ENCODE measurements around the gene ADIPOR2. TPM values are rescaled to one million over a fixed set of nuclear protein-coding genes. Genes with fewer than 3 reads are reported as not detected.

Gene ADIPOR2
- total and polyA plus RNA-seq, 2 of the 4 experiments (the other 2 are of a cell fraction), result 20.0 to 24.9 TPM

- ATAC-seq (ENCODE audit: low read depth), result no peak
- no peak overlapping the region for H2BK20ac ChIP-seq (ENCODE audit: low read depth, low read length)
- in situ Hi-C loops (cut with MboI; ENCODE audit: low sequenced_read_pairs) (no loop called here), dilution Hi-C loops (cut with HindIII; ENCODE audit: low sequenced_read_pairs, unreplicated experiment) (no loop called here), intact Hi-C loops (cut with micrococcal nuclease) (no loop called here)
- BruUV-seq (replicated peaks), result no TSS peak
- H3K14ac ChIP-seq (replicated peaks; ENCODE audit: low read depth, low read length), result no peak overlapping the region
- no peak overlapping the region for H4K91ac ChIP-seq (ENCODE audit: insufficient read depth, low read depth, low read length)
- H3K36me3 ChIP-seq (ENCODE audit: control insufficient read depth, insufficient read depth, low read length), result no peaks in the 10 kb centered on the region
- no peak overlapping the region for H3K4me3 ChIP-seq (ENCODE audit: insufficient read depth, low read depth, low read length)
- no peak overlapping the region for H2BK120ac ChIP-seq (ENCODE audit: low read depth, low read length)
- no peaks in the 10 kb centered on the region for H4K20me1 ChIP-seq (ENCODE audit: insufficient read depth, low read length)
- no peak for TF ChIP-seq CEBPB (IDR thresholded peaks at IDR 0.05; ENCODE audit: low read depth, low read length)
- no peak for TF ChIP-seq ELK1 (IDR thresholded peaks at IDR 0.05; ENCODE audit: borderline replicate concordance, low read depth, low read length)
- no peak for TF ChIP-seq MAZ (IDR thresholded peaks at IDR 0.05; ENCODE audit: borderline replicate concordance, low read depth, low read length)
- TF ChIP-seq CTCF (conservative IDR thresholded peaks at IDR 0.05; ENCODE audit: low read depth, low read length), result no peak
- H3K27me3 ChIP-seq (ENCODE audit: control insufficient read depth, insufficient read depth, low read length), result peaks cover 49% of the 10 kb centered on the region
- CTCF ChIA-PET, result no interaction called here
- no peak overlapping the region for H3K56ac ChIP-seq (ENCODE audit: extremely low read depth, insufficient read depth, low read length)
- no peak overlapping the region for H3K9ac ChIP-seq (ENCODE audit: low read depth, low read length)
- H4K5ac ChIP-seq (ENCODE audit: low read depth, low read length), result no peak overlapping the region
- H2BK5ac ChIP-seq (ENCODE audit: low read depth, low read length, poor library complexity, severe bottlenecking), result no peak overlapping the region
- no peaks in the 10 kb centered on the region for H3K9me3 ChIP-seq (ENCODE audit: control insufficient read depth, insufficient read depth, low read length)
- no peak overlapping the region for H3K4ac ChIP-seq (ENCODE audit: low read depth, low read length)
- no peak for DNase-seq
- no peak overlapping the region for H3K23ac ChIP-seq (ENCODE audit: low read depth, low read length)
- H3K4me1 ChIP-seq (ENCODE audit: control insufficient read depth, insufficient read depth, low read length), result no peaks in the 10 kb centered on the region
- no peaks in the 10 kb centered on the region for H3K9me1 ChIP-seq (ENCODE audit: insufficient read depth, low read length)
- WGBS, 2 experiments (ENCODE audit: extremely low coverage in 2 of 2, insufficient read length in 1 of 2), result 67% methylated on average over 1 of the region's 7 CpGs; no CpG with 5 or more reads in 1 of the 2 experiments
- no peak overlapping the region for H2AK9ac ChIP-seq (replicated peaks; ENCODE audit: low read depth, low read length, poor library complexity)
- POLR2A ChIA-PET (ENCODE audit: unreplicated experiment), result no interaction called here
- H4K8ac ChIP-seq (ENCODE audit: low read depth in 2 of 2, low read length in 2 of 2), result no peak overlapping the region
- H3K79me1 ChIP-seq (ENCODE audit: low read depth in 1 of 2, low read length in 2 of 2), result no peaks in the 10 kb centered on the region
- H3K4me2 ChIP-seq (ENCODE audit: low read depth, low read length), result no peak overlapping the region
- no peak overlapping the region for H3K27ac ChIP-seq (ENCODE audit: insufficient read depth, low read length)
- H2AK5ac ChIP-seq (ENCODE audit: low read depth, low read length), result no peak overlapping the region
- H2BK15ac ChIP-seq (ENCODE audit: low read depth, low read length), result no peak overlapping the region
- H3K18ac ChIP-seq (ENCODE audit: low read depth, low read length), result no peak overlapping the region
- no peak overlapping the region for H2AFZ ChIP-seq (replicated peaks; ENCODE audit: low read length, poor library complexity)
These were observed 145.5 kb downstream of the ADIPOR2 start for GRCh38 chr12:1836241-1836803.
